ENCODE data around the gene LACTB.
"Not testable (repeated sequence)": the region's sequence is repeated elsewhere in the genome, so short reads cannot be mapped to it uniquely, and the experiment has no call there.

LACTB gene

DNA sequence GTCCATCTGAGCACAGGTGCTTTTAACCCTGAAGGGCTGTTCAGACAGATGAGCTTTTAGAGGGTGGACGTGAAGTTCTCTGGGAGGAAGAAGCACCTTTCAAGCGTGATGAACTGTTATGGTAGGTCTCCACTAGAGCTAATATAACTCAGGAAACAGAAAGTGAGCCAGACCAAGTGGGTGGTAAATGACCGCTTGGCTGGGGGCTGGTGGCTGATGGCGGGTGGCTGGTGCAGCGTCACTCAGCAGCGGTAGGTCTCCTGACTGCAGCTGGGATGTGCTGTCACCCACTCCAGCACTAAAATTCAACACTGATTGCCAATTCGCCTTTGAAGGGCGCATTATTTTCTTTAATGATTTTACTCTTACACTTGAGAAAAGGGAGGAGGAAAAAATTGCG is 31.2 kb upstream of the LACTB start:
- no peak for DNase-seq

DNA sequence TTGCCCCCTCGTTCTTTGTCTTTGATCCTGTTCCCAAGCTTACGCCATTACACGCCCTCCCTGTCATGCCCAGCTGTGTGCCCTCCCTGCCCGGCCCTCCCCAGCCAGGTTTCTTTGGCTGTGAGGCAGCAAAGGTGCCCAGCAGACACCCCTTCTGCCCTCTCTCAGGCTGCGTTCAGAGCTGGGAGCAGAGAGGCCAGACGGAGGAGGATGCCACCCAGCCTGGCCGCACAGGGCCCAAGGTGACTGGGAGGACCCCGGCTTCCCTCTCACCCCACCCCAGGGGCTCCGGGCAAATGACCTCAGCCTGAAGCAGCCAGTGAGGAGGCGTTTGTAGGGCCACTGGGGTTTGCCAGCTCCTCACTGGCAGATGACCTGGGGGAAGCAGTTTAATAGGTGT is 30.8 kb upstream of the LACTB start:
- no peak for DNase-seq

DNA sequence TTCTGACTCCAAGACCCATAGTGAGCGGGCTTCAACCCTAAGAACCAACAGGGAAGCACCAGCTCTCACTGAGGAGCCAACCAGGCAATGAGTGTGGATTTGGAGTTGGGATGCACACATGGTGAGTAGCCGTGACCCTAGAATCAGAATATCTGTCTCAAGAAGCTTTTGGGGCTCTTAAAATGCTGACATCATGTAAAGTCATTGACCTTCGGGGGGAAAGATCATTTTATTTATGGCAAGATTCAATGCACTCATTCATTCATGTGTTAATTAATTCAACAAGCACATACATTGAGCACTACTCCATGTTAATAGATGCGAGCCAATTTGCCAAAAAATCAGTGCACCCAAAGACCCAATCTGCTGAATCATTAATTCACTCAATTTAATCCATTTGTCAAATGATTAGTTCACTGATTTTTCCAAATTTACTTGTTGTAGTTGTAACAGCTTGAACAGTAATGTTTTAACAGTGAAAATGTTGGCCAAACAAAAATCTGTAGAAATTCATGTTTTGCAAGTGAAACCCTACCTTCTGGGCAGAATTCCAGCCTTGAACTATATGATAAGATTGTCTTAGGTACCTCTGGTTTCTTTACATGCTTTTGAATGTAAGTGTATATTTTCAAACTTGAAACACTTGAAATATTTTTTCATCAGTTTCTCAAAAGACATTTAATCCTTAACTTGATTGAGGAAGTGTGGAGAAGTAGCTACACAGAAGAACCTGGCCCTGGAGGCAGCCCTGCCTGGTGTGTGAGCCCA is 29.8 kb upstream of the LACTB start:
- DNase-seq = no peak

DNA sequence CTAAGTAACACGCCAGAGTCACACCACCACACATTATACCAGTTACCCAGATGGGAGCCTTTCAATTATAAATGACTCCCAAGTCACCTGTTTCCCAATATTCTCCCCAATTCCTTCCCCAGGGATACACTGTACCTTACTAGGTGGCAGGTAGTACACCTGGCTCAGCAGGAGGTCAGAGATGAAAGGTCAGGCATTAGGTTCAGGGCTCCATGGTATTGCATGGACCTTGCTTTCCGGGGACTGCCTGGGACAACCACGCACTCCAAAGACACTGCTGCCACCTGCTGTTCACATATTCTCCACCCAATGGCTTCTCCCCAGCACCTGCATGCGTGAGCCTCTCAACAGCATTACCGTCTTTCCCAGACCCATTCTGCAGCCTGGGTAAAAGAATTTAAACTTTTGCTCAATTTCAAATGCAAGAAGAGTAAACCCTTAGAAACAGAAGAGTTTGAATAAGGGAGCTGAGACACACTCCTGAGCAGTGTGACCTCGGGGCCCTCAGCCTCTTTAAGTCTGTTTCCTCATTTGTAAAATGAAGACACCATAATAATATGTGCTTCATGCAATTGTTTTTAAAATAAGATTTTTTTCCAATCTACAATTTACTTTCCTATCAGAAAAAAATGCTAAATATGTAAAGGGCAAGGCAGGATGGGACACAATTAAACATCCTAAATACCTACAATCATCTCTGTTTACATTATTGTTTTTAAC is 28.0 kb upstream of the LACTB start:
- DNase-seq = peak; percentile 87

DNA sequence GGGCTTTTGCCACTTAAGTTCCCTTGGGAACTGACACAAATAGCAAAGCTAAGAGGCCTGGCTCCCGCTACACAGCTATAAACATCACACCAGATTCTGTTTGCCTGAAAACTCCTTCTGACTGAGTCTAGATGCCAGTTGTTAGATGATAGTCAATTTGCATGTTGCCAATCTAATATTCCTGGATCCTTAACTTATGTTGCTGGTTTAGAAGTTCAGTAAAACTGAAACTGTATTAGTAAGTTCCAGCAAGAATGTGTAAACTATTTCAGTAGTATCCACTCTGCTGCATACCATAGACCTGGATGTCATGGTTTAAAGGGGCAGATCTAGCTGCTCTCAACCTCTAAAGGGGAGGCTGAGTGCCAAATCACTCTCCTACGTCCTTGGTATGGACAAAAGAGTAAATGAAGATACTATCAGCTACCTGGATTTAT is 27.1 kb upstream of the LACTB start:
- DNase-seq = no peak

DNA sequence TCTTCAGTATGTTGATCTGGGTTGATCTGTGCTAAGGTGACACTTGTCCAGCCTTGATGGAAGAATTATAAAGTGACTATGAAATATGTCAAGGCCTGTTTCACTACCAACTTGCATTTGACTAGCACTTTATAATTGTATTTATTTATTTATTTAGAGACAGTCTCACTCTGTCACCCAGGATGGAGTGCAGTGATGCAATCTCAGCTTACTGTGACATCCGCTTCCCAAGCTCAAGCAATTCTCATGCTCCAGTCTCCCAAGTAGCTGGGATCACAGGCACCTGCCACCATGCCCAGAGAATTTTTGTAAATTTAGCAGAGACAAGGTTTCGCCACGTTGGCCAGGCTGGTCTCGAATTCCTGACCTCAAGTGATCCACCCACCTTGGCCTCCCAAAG is 25.5 kb upstream of the LACTB start:
- no peak for DNase-seq

DNA sequence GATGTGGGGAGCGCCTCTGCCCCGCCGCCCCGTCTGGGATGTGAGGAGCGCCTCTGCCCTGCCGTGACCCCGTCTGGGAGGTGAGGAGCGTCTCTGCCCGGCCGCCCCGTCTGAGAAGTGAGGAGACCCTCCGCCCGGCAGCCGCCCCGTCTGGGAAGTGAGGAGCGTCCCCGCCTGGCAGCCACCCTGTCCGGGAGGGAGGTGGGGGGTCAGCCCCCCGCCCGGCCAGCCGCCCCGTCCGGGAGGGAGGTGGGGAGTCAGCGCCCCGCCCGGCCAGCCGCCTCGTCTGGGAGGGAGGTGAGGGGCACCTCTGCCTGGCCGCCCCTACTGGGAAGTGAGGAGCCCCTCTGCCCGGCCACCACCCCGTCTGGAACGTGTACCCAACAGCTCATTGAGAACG is 22.8 kb upstream of the LACTB start:
- not testable (repeated sequence) for DNase-seq

DNA sequence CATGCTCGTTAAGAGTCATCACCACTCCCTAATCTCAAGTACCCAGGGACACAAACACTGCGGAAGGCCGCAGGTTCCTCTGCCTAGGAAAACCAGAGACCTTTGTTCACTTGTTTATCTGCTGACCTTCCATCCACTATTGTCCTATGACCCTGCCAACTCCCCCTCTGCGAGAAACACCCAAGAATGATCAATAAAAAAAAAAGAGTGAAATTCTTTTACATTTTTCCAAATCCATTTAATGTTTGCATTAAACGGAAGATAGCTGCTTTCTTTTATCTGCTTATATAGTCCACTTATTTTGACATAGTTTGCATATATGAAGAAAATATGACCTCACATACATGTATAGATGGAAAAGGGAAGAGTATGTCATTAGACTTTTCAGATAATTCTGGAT is 22.1 kb upstream of the LACTB start:
- not testable (repeated sequence) for DNase-seq

DNA sequence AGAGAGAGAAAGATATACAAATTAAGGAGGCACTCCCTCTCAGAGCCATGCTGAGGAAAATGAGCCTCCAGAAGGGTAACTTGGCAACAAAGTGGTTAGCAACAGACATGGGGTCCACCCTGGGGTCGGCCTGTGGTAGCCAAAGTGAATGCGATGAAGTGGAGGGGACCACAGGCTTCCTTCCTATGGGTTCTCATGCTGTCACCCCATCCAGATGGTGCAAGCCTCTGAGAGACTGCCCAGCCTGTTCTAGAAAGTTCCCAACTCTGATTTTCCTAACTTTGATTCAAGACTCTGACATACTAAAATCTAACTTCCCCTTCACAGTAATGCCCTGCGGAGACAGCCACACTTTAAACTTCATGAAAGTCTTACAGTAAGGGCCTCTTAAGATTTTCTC is 18.2 kb upstream of the LACTB start:
- DNase-seq = no peak

DNA sequence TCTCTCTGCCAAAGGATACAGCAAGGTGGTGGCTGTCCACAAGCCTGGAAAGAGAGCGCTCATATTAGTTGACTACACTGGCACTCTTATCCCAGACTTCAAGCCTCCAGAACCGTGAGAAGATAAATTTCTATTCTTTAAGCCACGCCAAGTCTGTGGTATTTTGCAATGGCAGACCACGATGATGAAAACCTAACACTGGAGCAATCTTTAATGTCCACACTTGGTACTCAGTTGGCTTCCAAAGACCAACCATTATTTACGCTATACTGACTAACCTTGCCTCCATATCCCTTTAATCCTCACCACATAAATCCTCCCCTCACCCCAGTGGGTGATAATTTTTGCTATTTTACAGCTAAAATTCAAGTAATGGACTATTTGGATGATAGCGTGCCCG is 16.9 kb upstream of the LACTB start:
- DNase-seq = no peak

DNA sequence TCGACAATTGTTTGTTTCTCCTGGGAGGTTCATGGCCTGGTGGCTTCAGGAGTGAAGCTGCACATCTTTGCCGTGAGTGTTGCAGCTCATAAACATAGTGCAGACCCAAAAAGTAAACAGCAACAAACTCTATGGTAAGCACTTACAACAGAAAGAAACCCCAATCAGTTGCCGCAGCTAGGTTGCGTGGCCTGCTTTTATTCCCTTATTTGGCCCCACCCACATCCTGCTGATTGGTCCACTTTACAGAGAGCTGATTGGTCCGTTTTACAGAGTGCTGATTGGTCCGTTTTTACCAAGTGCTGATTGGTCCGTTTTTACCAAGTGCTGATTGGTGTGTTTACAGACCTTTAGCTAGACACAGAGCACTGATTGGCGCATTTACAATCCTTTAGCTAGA is 16.3 kb upstream of the LACTB start:
- not testable (repeated sequence) for DNase-seq

DNA sequence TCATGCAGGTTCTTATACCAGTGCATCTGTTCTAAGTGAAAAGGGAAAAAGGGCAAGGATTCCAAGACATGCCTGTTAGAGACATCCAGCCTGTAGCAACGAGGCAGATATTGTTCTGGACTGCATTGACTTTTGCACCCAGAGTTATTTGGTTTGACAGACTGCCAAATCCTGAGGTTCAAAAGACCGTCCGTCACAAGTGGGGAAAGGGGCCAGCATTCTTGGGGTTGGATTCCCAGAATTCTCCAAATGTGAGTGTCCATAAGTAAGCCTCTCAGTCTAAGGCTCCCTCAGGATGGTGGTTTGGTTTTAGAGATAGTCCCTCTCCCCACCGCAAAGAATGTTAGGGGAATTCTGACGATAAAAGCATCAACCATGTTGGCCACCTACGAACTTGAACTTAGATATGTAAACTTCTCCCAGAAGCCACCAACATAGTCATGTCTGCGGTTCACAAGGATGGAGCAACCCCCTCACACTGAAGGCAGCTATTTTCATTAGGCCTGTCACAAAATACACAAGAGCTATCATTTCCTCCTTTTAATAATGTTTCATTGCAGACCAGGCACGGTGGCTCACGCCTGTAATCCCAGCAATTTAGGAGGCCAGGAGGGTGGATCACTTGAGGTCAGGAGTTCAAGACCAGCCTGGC is 13.6 kb upstream of the LACTB start:
- no peak for DNase-seq

DNA sequence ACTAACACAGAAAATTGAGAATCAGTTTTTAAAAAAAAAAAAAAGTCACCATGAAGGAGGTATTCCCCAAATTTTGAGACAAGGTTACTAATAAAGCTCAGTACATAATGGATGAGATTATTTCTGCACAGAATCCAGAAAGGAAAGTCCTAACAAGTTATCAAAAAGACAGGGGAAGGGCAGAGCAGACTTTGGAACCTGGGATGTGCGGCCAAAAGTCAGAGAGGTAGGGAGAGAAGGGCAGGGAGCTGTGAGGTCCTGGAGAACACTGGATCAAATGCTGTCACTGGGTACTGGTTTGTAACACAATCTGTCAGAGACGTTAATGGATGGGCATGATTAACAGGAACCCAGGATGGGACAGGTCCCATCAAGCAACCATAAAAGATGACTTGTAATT is 12.2 kb upstream of the LACTB start:
- DNase-seq = no peak

DNA sequence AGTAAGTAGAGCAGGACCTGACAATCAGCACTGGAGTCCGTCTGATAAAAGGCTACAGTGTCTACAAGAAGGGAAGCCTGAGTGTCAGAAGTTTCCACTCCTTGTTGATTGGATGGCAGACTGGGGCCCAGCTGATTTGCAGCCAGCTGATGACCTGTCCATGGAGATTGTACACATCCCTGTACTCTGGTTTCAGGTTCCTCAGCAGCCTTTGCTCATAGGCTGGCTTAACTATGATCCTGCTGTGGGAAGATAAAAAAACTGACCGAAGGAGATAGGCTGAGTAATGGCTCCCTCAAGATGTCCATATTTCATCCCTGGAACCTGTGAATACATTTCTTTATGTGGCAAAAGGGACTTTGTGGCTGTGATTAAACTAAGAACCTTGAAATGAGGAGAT is 11.7 kb upstream of the LACTB start:
- DNase-seq = no peak

DNA sequence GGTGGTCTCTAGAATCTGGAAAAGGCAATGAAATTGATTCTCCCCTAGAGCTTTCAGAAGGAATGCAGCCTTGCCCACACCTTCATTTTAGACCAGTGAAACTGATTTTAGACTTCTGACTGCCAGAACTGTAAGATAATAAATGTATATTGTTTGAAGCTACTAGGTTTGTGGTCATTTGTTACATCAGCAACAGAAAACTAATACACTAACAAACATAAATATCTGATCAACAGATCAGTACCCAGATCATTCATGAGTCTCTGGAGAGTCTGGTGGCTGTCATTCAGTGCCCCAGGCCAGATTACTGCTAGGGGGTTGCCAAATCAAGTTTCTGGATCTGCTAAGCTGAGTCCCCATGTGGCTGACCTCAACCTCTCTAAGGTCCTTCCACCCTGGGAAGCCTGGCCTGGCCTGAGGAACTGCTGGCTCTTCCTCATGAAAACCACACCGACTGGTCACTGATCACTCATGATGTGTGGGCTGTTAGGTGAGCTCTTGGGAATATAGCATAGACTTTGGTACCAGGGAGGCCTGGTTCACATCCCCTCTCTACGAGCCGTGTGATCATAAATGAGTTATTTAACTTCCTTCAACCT is 11.1 kb upstream of the LACTB start:
- no peak for DNase-seq

DNA sequence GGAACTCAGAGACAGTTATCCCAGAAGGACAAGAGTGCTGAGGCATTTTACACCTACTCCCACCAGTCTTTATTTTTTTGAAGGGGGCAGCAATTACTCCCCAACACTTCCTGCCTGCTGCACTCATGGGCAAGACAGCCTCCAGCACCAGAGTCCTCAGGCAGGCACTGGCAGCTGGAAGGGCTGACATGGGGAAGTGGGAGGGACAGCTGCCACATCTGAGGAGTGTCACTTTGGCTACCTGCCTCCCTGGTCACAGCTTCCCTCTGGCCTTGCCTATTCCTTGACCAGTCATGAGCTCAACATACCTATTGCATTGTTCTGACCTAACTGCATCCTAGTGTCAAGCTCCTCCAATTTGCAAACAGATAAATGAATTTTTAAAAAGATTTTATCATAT is 10.2 kb upstream of the LACTB start:
- DNase-seq = no peak

DNA sequence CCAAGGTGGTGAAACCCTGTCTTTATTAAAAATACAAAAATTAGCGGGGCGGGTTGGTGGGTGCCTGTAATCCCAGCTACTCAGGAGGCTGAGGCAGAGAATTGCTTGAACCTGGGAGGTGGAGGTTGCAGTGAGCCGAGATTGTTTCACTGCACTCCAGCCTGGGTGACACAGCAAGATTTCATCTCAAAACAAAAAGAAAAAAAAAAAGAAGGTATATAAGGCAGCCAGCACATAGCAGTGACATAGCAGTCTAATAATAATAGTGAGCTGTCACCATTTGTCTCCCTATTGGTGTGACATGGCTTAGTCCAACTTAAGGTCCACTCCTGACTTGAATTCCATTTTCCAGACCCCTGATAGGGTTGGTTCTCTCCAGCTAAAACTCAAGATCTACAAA is 8.8 kb upstream of the LACTB start:
- no peak for DNase-seq

DNA sequence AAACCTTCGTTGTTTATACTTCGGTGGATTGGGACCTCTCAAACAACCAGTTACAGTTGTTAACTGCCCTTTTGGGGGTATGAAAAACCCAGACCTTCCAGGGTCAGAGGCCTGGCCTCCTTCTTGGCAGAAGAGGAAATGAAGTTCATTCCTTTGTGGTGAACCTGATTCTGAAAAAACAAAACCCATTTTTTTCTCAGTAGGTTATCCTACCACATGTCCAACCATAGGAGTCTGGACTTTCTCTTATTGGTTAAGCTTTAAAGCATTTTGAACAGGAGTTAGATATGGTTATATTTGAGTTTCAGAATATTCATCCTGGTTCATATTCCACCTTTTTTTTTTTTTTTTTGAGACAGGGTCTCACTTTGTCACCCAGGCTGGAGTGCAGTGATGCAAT is 7.2 kb upstream of the LACTB start:
- DNase-seq = no peak

DNA sequence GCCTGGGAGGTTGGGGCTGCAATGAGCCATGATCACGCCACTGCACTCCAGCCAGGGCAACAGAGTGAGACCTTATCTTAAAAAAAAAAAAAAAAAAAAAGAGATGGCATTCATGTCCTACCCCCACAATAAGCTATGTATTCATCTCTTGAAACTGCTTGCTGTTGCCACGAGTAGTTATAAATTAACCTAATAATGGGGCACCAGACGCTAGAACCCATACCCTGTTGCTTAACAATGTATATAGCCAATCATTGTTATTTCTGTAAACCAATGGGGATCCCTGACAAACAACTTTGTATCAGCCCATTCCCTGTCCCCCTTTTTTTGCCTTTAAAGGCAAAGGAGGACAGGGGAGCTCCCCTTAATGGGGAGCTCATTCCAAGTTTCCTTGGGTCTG is 2.8 kb upstream of the LACTB start:
- DNase-seq = no peak

DNA sequence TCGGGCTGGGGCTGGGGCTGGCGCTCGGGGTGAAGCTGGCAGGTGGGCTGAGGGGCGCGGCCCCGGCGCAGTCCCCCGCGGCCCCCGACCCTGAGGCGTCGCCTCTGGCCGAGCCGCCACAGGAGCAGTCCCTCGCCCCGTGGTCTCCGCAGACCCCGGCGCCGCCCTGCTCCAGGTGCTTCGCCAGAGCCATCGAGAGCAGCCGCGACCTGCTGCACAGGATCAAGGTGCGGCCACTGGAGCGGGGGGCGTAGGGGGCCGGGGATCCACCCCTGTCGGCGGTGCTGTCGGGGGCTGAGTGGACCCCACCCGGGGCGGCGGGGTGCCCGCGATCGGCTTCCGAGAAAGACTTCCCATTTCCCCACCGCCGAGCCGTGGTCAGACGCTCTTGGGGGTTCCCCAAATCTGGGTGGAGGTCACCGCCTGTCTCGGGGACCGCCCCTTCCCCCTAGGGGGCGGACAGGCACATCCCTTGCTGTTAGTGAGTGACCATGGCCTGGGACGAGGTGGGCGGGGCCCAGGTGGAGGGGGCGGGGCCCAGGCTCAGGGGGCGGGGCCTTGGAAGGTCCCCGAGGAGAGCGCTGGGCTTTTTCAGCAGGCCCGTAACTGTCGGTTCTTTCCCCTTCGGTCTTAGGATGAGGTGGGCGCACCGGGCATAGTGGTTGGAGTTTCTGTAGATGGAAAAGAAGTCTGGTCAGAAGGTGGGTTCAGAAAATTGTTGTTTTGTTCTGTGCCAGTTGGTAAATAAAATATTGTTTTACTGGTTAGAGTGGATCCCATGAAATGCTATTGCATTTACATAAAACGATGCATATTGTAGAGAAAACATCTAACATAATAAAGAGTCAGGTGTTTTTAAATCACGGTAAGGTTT is 578 bp downstream of the LACTB start:
- peak; percentile 85 for DNase-seq

DNA sequence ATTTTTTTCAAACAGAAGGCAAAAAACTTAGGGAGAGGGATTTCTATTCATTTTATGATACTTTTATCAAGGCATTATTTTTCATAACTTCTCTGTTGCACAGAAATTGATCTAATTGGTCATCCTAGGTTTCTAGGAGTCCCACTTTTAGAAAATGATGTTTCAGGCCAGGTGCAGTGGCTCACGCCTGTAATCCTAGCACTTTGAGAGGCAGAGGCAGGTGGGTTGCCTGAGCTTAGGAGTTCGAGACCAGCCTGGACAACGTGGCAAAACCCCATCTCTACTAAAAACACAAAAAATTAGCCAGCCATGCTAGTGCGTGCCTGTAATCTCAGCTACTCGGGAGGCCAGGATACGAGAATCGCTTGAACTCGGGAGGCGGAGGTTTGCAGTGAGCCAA is 2.8 kb downstream of the LACTB start:
- DNase-seq = no peak

DNA sequence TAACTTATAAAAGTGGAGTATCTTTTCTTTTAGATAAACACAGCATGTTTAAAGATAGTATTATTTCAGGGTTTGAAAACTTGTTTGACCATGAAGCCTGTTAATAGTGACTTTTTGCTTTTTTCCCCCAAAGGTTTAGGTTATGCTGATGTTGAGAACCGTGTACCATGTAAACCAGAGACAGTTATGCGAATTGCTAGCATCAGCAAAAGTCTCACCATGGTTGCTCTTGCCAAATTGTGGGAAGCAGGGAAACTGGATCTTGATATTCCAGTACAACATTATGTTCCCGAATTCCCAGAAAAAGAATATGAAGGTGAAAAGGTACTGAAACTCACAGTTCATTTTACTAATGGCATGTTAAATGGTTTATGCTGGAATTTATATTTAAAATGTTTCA is 5.1 kb downstream of the LACTB start:
- no peak for DNase-seq

DNA sequence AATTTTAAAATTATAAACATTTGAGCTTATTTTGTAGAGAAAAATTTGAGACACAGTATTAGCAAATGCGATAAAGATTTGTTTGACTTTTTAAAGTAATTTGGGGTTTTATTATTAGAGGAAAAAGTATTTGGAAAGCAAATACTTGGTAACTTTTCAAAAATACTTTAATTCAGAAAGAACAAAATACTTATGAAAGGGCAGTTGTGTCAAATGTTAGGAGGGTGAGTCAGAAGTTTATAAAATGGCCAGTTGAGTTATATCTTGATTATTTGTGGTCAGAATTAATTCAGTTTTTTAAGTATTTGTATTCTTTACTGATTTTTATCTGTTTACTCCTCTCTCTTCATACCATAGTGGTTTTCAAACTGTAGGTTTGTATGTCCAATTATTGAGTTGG is 12.1 kb downstream of the LACTB start:
- DNase-seq = no peak

All from midbrain (tissue), 1 donor.